Measurements from ENCODE around the gene AUTS2. TPM values are rescaled to one million over a fixed set of nuclear protein-coding genes. Genes with fewer than 3 reads are reported as not detected.

The AUTS2 gene
- total RNA-seq, 1 experiment from 2014 or later, result 256 TPM

DNA sequence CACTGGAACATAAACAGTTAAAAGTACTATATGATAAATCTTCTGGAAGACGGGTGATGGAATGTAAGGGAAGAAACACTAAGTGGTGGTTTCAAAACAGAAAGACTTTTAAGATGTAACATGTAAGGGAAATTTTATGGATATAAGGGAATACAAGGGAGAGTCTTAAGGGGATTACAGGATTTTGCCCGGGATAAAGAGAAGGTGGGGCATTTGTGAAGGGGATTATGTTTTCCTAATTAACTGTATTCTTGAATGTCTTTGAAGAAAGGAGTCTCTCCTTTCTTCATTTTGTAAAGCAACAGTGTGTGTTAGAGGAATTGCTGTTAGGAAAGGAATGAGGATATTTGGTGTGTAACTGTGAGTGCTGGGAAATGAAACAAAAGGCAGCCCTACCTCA lies 745.2 kb downstream of the AUTS2 start:
- no peak overlapping the region for H2BK15ac ChIP-seq (ENCODE audit: low read depth, low read length)
- H3K27ac Mint-ChIP-seq, result no peak overlapping the region; a peak in 1 of 7 replicates
- H3K79me1 ChIP-seq (ENCODE audit: insufficient read depth, low read depth, low read length, poor library complexity, severe bottlenecking), result no peaks in the 10 kb centered on the region
- H3K23ac ChIP-seq (ENCODE audit: insufficient read length, low read depth, low read length), result no peak overlapping the region
- TF ChIP-seq, protein P1, sequence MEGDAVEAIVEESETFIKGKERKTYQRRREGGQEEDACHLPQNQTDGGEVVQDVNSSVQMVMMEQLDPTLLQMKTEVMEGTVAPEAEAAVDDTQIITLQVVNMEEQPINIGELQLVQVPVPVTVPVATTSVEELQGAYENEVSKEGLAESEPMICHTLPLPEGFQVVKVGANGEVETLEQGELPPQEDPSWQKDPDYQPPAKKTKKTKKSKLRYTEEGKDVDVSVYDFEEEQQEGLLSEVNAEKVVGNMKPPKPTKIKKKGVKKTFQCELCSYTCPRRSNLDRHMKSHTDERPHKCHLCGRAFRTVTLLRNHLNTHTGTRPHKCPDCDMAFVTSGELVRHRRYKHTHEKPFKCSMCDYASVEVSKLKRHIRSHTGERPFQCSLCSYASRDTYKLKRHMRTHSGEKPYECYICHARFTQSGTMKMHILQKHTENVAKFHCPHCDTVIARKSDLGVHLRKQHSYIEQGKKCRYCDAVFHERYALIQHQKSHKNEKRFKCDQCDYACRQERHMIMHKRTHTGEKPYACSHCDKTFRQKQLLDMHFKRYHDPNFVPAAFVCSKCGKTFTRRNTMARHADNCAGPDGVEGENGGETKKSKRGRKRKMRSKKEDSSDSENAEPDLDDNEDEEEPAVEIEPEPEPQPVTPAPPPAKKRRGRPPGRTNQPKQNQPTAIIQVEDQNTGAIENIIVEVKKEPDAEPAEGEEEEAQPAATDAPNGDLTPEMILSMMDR (conservative IDR thresholded peaks at IDR 0.05), result no peak
- H3K14ac ChIP-seq (ENCODE audit: insufficient read depth, low read length), result no peak overlapping the region
- no peak for DNase-seq
- peaks cover 4 to 14% of the 10 kb centered on the region in 2 experiments for H3K4me1 Mint-ChIP-seq
- no peaks in the 10 kb centered on the region for H4K20me1 ChIP-seq (ENCODE audit: control insufficient read depth, insufficient read depth, insufficient read length)
- H3K79me2 ChIP-seq (ENCODE audit: insufficient read depth, low read length), result no peaks in the 10 kb centered on the region
- H3K27me3 ChIP-seq (ENCODE audit: insufficient read depth, low read length), result no peaks in the 10 kb centered on the region
- no peak overlapping the region for H2BK5ac ChIP-seq (ENCODE audit: insufficient read length, low read length)
- H3K9ac ChIP-seq (ENCODE audit: extremely low read depth, insufficient read length, low read length), result no peak overlapping the region
- H3K27me3 Mint-ChIP-seq (ENCODE audit: low read depth), result no peaks in the 10 kb centered on the region; the same call in 1 of the 2 replicates
- H2BK20ac ChIP-seq (ENCODE audit: low read depth, low read length, poor library complexity, severe bottlenecking), result no peak overlapping the region
- no peak overlapping the region for H3T11ph ChIP-seq (ENCODE audit: low read length)
- H3K9me3 Mint-ChIP-seq, result no peaks in the 10 kb centered on the region
- H3K4me3 Mint-ChIP-seq, result no peak overlapping the region
- no peaks in the 10 kb centered on the region for H3K23me2 ChIP-seq (ENCODE audit: insufficient read length, low read depth, low read length, poor library complexity, severe bottlenecking)
- H3K36me3 Mint-ChIP-seq (ENCODE audit: insufficient read depth in 1 of 3, low read depth in 3 of 3), result no peaks in the 10 kb centered on the region
- H4K5ac ChIP-seq (ENCODE audit: insufficient read length, low read depth, low read length), result no peak overlapping the region
- no peak overlapping the region for H3K4me2 ChIP-seq (ENCODE audit: insufficient read depth, insufficient read length, low read length)
- no peak overlapping the region for H4K8ac ChIP-seq (replicated peaks; ENCODE audit: insufficient read length, low read depth, low read length)
- H3K4ac ChIP-seq (ENCODE audit: low read depth, low read length), result no peak overlapping the region
- no peaks in the 10 kb centered on the region for H3K4me1 ChIP-seq (ENCODE audit: insufficient read depth, low read length)
- H3K18ac ChIP-seq (ENCODE audit: insufficient read length, low read depth, low read length), result no peak overlapping the region
- H4K91ac ChIP-seq (ENCODE audit: insufficient read length, low read depth, low read length), result no peak overlapping the region
- no CpG with 5 or more reads among the region's 2 CpGs for whole genome bisulfite sequencing (ENCODE audit: extremely low coverage, insufficient read length, low lambda C conversion rate)
- H2AK5ac ChIP-seq (ENCODE audit: insufficient read length, low read length), result no peak overlapping the region
- H3K56ac ChIP-seq (ENCODE audit: insufficient read length, low read depth, low read length), result no peak overlapping the region
- H3K9me3 ChIP-seq (ENCODE audit: control insufficient read depth, low read depth, low read length), result no peaks in the 10 kb centered on the region
- H3K27ac ChIP-seq (ENCODE audit: insufficient read length, low read depth, low read length), result no peak overlapping the region
- no peak overlapping the region for H2BK12ac ChIP-seq (ENCODE audit: insufficient read length, low read depth, low read length)
- no peak overlapping the region for H2AFZ ChIP-seq (ENCODE audit: low read length)
- no peak overlapping the region for H2BK120ac ChIP-seq (ENCODE audit: low read depth, low read length, poor library complexity, severe bottlenecking)

All from H9 (cell line).